GM18526 (cell line): ENCODE data around the gene GPAT2.
"Not testable (repeated sequence)": the region's sequence is repeated elsewhere in the genome, so short reads cannot be mapped to it uniquely, and the experiment has no call there.

Source experiments
- POLR2A ChIP-seq: IDR thresholded peaks from 3 replicates; pipeline ENCODE4 v1.6.1; 2011; ENCODE audit not compliant: insufficient read length; ENCODE audit errors: extremely low read depth

The GPAT2 gene

DNA sequence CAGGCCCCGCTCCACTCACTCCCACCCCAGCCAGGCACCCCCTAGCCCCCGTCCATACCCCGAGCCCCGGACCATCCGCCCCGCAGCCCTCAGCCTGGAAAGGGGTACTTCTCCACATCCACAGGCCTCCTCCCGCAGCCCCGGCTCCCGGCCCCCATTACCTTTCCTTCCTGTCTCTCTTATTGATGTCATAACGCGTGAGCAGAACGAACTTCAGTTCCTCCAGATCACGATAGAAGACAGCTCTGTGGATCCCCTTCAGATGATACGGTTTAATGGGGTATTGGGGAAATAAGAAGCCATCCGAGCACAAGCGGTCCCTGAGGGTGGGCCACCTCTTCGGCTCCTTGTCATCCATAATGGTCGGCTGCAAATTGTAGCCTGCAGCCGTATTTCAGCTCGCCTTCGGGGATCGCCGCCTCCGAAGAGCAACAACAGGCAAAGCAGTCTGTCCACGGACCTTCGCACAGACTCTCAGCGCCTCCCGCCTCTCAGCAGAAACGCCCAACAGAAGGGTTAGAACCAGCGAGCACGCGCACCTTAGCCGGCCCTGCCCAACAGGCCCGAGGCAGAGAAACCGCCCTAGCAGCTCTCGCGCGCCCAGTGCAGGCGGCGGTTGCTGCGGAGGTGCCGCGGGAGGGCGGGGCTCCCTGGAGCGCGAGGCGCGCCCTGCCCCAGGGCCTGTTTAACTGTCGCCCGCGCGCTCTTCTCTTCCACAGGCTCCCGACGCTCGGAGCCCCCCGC, 43.2 kb downstream of the GPAT2 start, which contains the start of gene ANKRD36C:
Gene ANKRD36C (minus strand): TSS at position 474 of the 744 bp plus-strand sequence. CDS start 116 bp downstream, at position 358.
- TF ChIP-seq POLR2A, result not testable (repeated sequence)
